ENCODE results near the gene APOBEC3A. TPM values are rescaled to one million over a fixed set of nuclear protein-coding genes. Genes with fewer than 3 reads are reported as not detected.
"Not testable (repeated sequence)": the region's sequence is repeated elsewhere in the genome, so short reads cannot be mapped to it uniquely, and the experiment has no call there.

APOBEC3A gene
- polyA plus RNA-seq, 1 donor (not counting 4 experiments of a cell fraction or from before 2014, with no cell fraction given): 0.50 TPM

DNA sequence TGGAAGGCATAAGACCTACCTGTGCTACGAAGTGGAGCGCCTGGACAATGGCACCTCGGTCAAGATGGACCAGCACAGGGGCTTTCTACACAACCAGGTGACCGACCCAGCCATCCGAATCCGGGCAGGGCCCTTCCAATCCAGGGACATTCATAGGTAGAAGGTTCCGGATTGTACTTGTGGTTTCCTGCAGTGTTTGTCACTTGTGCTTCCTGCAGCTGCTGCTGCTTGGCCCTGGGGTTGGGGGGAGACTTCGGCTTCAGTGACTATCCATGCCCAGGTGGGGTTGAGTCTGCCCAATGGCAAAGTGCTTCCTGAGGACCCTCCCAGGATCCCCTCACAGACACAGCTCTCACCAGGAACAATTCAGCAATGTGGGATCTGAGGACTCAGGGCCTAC is 2.2 kb downstream of the APOBEC3A start:
- Histone ChIP-seq H3K79me2 (ENCODE audit: control insufficient read depth, insufficient read depth, low read length) (no peaks in the 10 kb centered on the region), H2AFZ (ENCODE audit: control insufficient read depth, low read length) (no peak overlapping the region), H3K9me3 (ENCODE audit: control insufficient read depth, low read depth, low read length) (no peaks in the 10 kb centered on the region), H3K4me2 (ENCODE audit: control insufficient read depth, extremely low read depth, insufficient read depth, low read depth, low read length) (no peak overlapping the region), H4K20me1 (ENCODE audit: control insufficient read depth, extremely low read depth, insufficient read depth, low read length) (no peaks in the 10 kb centered on the region), H3K9me1 (ENCODE audit: control insufficient read depth, extremely low read depth, insufficient read depth, low read length) (no peaks in the 10 kb centered on the region), H3K27me3 (ENCODE audit: control insufficient read depth, extremely low read depth, insufficient read depth, low read length) (peaks cover 28% of the 10 kb centered on the region), H3K36me3 (ENCODE audit: control insufficient read depth in 2 of 2, extremely low read depth in 1 of 2, insufficient read depth in 2 of 2, low read length in 2 of 2) (no peaks in the 10 kb centered on the region), H3K4me1 (ENCODE audit: control insufficient read depth, extremely low read depth, insufficient read depth, low read length) (no peaks in the 10 kb centered on the region), H3K9ac (ENCODE audit: control insufficient read depth, extremely low read depth, insufficient read depth, low read length) (no peak overlapping the region), H3K4me3 (ENCODE audit: control insufficient read depth in 2 of 3, extremely low read depth in 1 of 3, insufficient read depth in 2 of 3, low read depth in 1 of 3, low read length in 3 of 3) (no peak overlapping the region), H3K27ac (ENCODE audit: control insufficient read depth, insufficient read depth, low read length) (no peak overlapping the region)
- no peak for DNase-seq (ENCODE audit: low read depth, low spot score)
- TF ChIP-seq, protein P1, sequence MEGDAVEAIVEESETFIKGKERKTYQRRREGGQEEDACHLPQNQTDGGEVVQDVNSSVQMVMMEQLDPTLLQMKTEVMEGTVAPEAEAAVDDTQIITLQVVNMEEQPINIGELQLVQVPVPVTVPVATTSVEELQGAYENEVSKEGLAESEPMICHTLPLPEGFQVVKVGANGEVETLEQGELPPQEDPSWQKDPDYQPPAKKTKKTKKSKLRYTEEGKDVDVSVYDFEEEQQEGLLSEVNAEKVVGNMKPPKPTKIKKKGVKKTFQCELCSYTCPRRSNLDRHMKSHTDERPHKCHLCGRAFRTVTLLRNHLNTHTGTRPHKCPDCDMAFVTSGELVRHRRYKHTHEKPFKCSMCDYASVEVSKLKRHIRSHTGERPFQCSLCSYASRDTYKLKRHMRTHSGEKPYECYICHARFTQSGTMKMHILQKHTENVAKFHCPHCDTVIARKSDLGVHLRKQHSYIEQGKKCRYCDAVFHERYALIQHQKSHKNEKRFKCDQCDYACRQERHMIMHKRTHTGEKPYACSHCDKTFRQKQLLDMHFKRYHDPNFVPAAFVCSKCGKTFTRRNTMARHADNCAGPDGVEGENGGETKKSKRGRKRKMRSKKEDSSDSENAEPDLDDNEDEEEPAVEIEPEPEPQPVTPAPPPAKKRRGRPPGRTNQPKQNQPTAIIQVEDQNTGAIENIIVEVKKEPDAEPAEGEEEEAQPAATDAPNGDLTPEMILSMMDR (optimal IDR thresholded peaks at IDR 0.05 in 1 of 3, IDR thresholded peaks at IDR 0.05 in 1 of 3, conservative IDR thresholded peaks at IDR 0.05 in 1 of 3; ENCODE audit: extremely low read depth in 1 of 3, insufficient read depth in 2 of 3, low read length in 3 of 3): no peak
- TF ChIP-seq EZH2 (IDR thresholded peaks at IDR 0.05; ENCODE audit: low read length): no peak
- dilution Hi-C loops (cut with MboI; ENCODE audit: extremely low pct_ligation_motif_present, low sequenced_read_pairs): no loop called here
- FAIRE-seq: no peak

- H2AFZ ChIP-seq (ENCODE audit: control insufficient read depth, low read length); H3K27ac ChIP-seq (ENCODE audit: control insufficient read depth, insufficient read depth, low read length); H3K4me2 ChIP-seq (ENCODE audit: control insufficient read depth, extremely low read depth, insufficient read depth, low read depth, low read length); H3K36me3 ChIP-seq (ENCODE audit: control insufficient read depth in 2 of 2, extremely low read depth in 1 of 2, insufficient read depth in 2 of 2, low read length in 2 of 2); H3K9me1 ChIP-seq (ENCODE audit: control insufficient read depth, extremely low read depth, insufficient read depth, low read length); H3K4me3 ChIP-seq (ENCODE audit: control insufficient read depth in 2 of 3, extremely low read depth in 1 of 3, insufficient read depth in 2 of 3, low read depth in 1 of 3, low read length in 3 of 3); H4K20me1 ChIP-seq (ENCODE audit: control insufficient read depth, extremely low read depth, insufficient read depth, low read length); H3K79me2 ChIP-seq (ENCODE audit: control insufficient read depth, insufficient read depth, low read length); H3K4me1 ChIP-seq (ENCODE audit: control insufficient read depth, extremely low read depth, insufficient read depth, low read length); H3K9ac ChIP-seq (ENCODE audit: control insufficient read depth, extremely low read depth, insufficient read depth, low read length); H3K9me3 ChIP-seq (ENCODE audit: control insufficient read depth, low read depth, low read length); DNase-seq (ENCODE audit: low read depth, low spot score); dilution Hi-C loops (cut with MboI; ENCODE audit: extremely low pct_ligation_motif_present, low sequenced_read_pairs); FAIRE-seq: not testable (repeated sequence)
- H3K27me3 ChIP-seq (ENCODE audit: control insufficient read depth, extremely low read depth, insufficient read depth, low read length): peaks cover 25% of the 10 kb centered on the region
Observed at GRCh38 chr22:38960673-38961072, 3.3 kb downstream of the APOBEC3A start.

- H3K9me1 ChIP-seq (ENCODE audit: control insufficient read depth, extremely low read depth, insufficient read depth, low read length); H3K4me2 ChIP-seq (ENCODE audit: control insufficient read depth, extremely low read depth, insufficient read depth, low read depth, low read length); H3K79me2 ChIP-seq (ENCODE audit: control insufficient read depth, insufficient read depth, low read length); H4K20me1 ChIP-seq (ENCODE audit: control insufficient read depth, extremely low read depth, insufficient read depth, low read length); FAIRE-seq; dilution Hi-C loops (cut with MboI; ENCODE audit: extremely low pct_ligation_motif_present, low sequenced_read_pairs); H3K9me3 ChIP-seq (ENCODE audit: control insufficient read depth, low read depth, low read length); H3K4me3 ChIP-seq (ENCODE audit: control insufficient read depth in 2 of 3, extremely low read depth in 1 of 3, insufficient read depth in 2 of 3, low read depth in 1 of 3, low read length in 3 of 3); DNase-seq (ENCODE audit: low read depth, low spot score); H3K9ac ChIP-seq (ENCODE audit: control insufficient read depth, extremely low read depth, insufficient read depth, low read length); H3K27ac ChIP-seq (ENCODE audit: control insufficient read depth, insufficient read depth, low read length); H3K36me3 ChIP-seq (ENCODE audit: control insufficient read depth in 2 of 2, extremely low read depth in 1 of 2, insufficient read depth in 2 of 2, low read length in 2 of 2); H3K4me1 ChIP-seq (ENCODE audit: control insufficient read depth, extremely low read depth, insufficient read depth, low read length); H2AFZ ChIP-seq (ENCODE audit: control insufficient read depth, low read length): not testable (repeated sequence)
- peak; percentile 42 for TF ChIP-seq EZH2 (IDR thresholded peaks at IDR 0.05; ENCODE audit: low read length)
- peaks cover 32% of the 10 kb centered on the region for H3K27me3 ChIP-seq (ENCODE audit: control insufficient read depth, extremely low read depth, insufficient read depth, low read length)
Observed at GRCh38 chr22:38963291-38963738, 5.9 kb downstream of the APOBEC3A start.

Measured in keratinocyte (primary cell).